Measurements from ENCODE around the gene GSK3A. TPM values are rescaled to one million over a fixed set of nuclear protein-coding genes. Genes with fewer than 3 reads are reported as not detected.

Gene GSK3A
- total RNA-seq, 2 donors from 2014 or later, result 12.5 to 14.5 TPM

- Histone ChIP-seq H3K9me3 (no peaks in the 10 kb centered on the region), H3K4me1 (peaks cover 37% of the 10 kb centered on the region), H3K36me3 (replicated peaks in 1 of 2; ENCODE audit: insufficient read depth in 1 of 2, low read depth in 2 of 2) (peaks cover 17 to 28% of the 10 kb centered on the region in 2 donors), H3K4me3 (no peak overlapping the region), H3K27ac (peak overlapping the region in 3 of 4 donors; percentile 35 to 75 (median 71)), H3K27me3 (no peaks in the 10 kb centered on the region)
- 85 to 93% methylated on average over 8 to 21 of the region's 30 CpGs for WGBS, 2 donors
- intact Hi-C loops (cut with DNase I), result no loop called here
- DNase-seq (no peak), ATAC-seq (no peak)
- no peak for TF ChIP-seq POLR2A (IDR thresholded peaks at IDR 0.05)
- no peak for TF ChIP-seq CTCF (IDR thresholded peaks at IDR 0.05)
Measured at GRCh38 chr19:42287017-42287826, 44.8 kb upstream of the GSK3A start.

GRCh38 chr19:42286349-42287016, 44.1 kb upstream of the GSK3A start:
- peak; percentile 47 to 74 (median 60) for DNase-seq
- 35 to 60% methylated on average over 12 to 13 of the region's 13 CpGs for WGBS, 2 donors

GRCh38 chr19:42285988-42286348, 43.6 kb upstream of the GSK3A start:
- H3K27me3 ChIP-seq, result no peaks in the 10 kb centered on the region
- H3K36me3 ChIP-seq (replicated peaks in 1 of 2; ENCODE audit: insufficient read depth in 1 of 2, low read depth in 2 of 2), result peaks cover 14 to 20% of the 10 kb centered on the region in 2 donors
- intact Hi-C loops (cut with DNase I), result no loop called here
- DNase-seq, result no peak
- H3K27ac ChIP-seq, result peak overlapping the region; percentile 42 to 75 (median 62)
- no peaks in the 10 kb centered on the region for H3K9me3 ChIP-seq
- TF ChIP-seq CTCF (IDR thresholded peaks at IDR 0.05) (no peak), POLR2A (IDR thresholded peaks at IDR 0.05) (peak in 1 of 3 donors; percentile 7)
- H3K4me3 ChIP-seq, result no peak overlapping the region
- H3K4me1 ChIP-seq, result peaks cover 48% of the 10 kb centered on the region
- no peak for ATAC-seq
- 34 to 64% methylated on average over 6 of the region's 6 CpGs for WGBS, 2 donors

More at GRCh38 chr19:42286349-42287016, 44.1 kb upstream of the GSK3A start:
- no peaks in the 10 kb centered on the region for H3K27me3 ChIP-seq
- intact Hi-C loops (cut with DNase I), result no loop called here
- H3K4me3 ChIP-seq, result no peak overlapping the region
- TF ChIP-seq CTCF (IDR thresholded peaks at IDR 0.05), result peak in 1 of 7 experiments; percentile 10
- TF ChIP-seq POLR2A (IDR thresholded peaks at IDR 0.05), result peak in 2 of 3 donors; percentile 2 to 45
- H3K9me3 ChIP-seq, result no peaks in the 10 kb centered on the region
- peak overlapping the region; percentile 42 to 75 (median 62) for H3K27ac ChIP-seq
- H3K4me1 ChIP-seq, result peaks cover 44% of the 10 kb centered on the region
- ATAC-seq, result no peak
- H3K36me3 ChIP-seq (replicated peaks in 1 of 2; ENCODE audit: insufficient read depth in 1 of 2, low read depth in 2 of 2), result peaks cover 14 to 23% of the 10 kb centered on the region in 2 donors

- DNase-seq, result peak in 1 of 4 donors; percentile 21
- Histone ChIP-seq H3K4me1 (peaks cover 50% of the 10 kb centered on the region), H3K27me3 (no peaks in the 10 kb centered on the region), H3K36me3 (replicated peaks in 1 of 2; ENCODE audit: insufficient read depth in 1 of 2, low read depth in 2 of 2) (peaks cover 14 to 18% of the 10 kb centered on the region in 2 donors), H3K9me3 (no peaks in the 10 kb centered on the region), H3K4me3 (no peak overlapping the region), H3K27ac (peak overlapping the region in 3 of 4 donors; percentile 54 to 75 (median 71))
- intact Hi-C loops (cut with DNase I), result no loop called here
- WGBS, 2 donors, result 64 to 80% methylated on average over 2 to 5 of the region's 5 CpGs
- ATAC-seq, result no peak
- TF ChIP-seq POLR2A (IDR thresholded peaks at IDR 0.05) (no peak), CTCF (IDR thresholded peaks at IDR 0.05) (no peak)
Measured at GRCh38 chr19:42285541-42285941, 43.1 kb upstream of the GSK3A start.

Data from body of pancreas (tissue), 4 donors.